ENCODE results near the gene TCHP.
A peak's percentile ranks its signal among the peaks of the same experiment; 100 is the strongest.
"Not testable (repeated sequence)": the region's sequence is repeated elsewhere in the genome, so short reads cannot be mapped to it uniquely, and the experiment has no call there.

The TCHP gene

DNA sequence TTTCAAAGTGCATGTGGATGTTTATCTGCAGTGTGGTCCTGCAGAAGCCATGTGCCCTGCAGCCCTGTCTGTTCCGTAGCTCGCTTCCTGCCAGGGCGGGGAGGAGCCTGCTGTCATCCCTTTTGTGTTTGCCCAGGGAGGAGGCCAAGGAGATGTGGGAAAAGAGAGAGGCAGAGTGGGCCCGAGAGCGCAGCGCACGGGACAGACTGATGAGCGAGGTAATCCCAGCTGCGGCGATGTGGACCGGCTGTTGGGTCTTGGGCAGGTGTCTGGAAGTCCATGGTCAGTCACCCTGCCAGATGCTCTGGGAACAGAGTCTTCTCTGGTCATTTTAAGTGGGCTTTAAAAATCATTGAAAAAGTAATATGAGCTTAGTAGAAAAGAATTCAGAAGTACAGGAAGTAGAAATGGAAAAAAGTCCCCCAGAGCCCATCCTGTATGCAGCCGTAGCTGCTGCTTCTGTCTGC, 12.8 kb downstream of the TCHP start:
- no peak for DNase-seq

- no peak for DNase-seq
Measured at GRCh38 chr12:109914461-109914860, 14.4 kb downstream of the TCHP start.

GRCh38 chr12:109915171-109916040, 15.3 kb downstream of the TCHP start:
- DNase-seq = no peak

DNA sequence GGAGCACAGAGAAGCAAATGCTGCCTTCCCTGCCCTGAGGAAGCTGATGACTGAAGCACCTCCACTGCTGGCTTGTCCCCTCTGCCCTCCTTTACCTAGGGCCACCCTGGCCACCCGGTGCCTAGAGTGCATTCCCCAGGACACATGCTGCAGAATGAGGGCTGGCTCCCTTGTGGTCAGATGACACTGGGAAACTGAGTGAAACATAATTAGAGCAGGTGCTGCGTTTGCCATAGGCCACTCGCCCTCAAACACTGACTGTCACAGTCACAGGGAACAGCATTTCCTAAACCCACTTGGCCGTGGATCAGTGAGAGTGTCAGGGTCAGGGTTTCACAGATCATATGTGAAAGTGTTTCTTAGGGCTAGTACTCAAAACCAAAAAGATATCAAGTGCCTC, 16.0 kb downstream of the TCHP start:
- DNase-seq = no peak

GRCh38 chr12:109919456-109919855, 19.4 kb downstream of the TCHP start:
- no peak for DNase-seq

GRCh38 chr12:109920261-109920780, 20.2 kb downstream of the TCHP start:
- DNase-seq = peak in 1 of 2 experiments; percentile 21

DNA sequence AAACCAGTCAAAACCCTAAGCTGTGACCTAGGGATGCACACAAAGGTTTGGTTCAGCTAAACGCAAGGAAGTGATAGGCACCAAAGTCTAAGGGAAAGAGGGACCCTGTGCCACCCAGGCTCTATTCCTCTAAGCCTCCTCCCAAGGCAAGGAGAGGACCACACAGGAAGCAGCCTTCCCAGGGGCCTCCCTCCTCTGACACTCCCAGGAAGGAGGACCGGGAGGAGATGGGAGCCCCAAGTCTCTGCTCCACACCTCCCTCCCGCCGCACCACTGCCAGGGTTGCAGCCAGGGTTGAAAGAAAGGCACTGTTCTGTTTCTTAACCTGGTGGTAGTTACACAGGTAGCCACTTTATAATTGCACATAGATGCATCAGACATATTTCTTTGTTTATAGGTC, 21.9 kb downstream of the TCHP start:
- no peak for DNase-seq

DNA sequence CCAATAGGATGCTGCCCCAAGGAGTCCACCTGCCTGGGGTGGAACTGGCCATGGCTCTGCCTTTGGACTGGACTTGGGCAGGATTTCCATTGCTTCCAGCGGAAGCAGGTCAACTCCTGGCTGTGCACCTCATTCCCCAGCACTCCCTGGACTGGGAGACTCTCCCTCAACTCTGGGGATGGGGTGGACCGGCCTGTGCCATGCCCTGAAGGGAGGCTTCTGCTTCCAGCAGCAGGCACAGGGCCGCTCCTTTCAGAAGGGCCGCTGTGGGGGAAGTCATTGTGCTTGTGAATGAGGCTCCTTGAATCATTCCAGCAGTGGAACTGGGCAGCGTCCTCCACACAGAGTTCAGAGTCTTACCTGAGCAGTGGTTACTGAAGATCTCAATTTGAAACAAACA, 23.0 kb downstream of the TCHP start:
- DNase-seq = no peak

DNA sequence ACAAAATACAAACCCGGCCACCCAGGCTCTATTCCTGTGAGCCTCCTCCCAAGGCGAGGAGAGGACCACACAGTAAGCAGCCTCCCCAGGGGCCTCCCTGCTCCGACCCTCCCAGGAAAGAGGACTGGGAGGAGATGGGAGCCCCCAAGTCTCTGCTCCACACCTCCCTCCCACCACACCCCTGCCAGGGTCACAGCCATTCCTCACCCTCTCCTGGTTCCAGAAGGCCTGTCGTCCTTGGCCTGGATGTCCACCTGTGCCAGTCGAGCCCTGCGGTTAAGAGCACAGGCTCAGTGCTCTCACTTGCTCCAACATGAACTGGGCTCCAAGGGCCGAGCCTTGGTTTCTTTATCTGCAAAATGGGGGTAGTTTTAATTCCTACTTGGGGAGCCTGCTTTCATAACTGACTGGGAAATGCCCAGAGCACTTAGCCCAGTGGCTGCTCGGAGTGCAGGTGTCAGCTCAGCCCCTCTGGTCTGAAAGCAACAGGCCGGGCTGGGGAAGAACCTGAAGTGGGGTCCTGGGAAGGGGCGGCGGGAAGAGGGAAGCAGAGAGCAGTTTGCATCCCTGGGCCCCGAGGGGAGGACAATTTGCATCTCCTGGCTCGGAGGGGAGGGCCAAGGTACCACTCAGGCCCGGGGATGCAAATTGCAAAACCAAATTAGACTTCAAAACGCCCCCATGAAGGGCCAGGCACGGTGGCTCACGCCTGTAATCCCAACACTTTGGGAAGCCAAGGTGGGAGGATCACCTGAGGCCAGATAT, 23.6 kb downstream of the TCHP start:
- DNase-seq = no peak

DNA sequence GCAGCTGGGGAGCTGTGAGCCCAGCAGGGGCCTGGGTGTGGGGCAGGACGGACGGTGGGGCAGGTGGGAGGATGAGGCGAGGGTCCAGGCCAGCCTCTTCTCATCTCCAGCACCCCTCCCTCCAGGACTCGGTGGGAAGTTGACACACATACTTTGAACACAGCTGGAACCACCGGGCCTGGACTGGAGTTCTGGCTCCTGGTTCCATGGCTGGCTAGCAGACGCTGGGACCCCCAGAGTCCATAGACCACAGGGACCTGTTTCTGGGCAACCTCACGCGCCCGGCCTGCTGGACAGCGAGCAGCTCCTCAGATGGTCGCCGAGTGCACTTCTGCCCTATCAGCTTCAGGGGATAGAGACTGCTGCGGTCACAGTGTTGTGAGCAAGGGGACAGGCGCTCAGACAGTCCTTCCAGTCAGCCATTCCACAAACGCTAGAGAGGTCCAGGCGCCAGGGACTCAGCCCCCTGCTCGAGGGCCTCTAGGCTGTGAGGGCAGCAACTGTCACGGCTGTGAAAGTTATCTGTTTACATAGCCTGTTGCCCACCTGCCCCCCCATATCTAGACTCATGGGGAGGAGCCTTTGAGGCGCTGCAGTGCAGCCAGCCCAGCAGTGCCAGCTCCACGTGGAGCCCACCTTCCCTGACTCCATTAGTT, 25.2 kb downstream of the TCHP start:
- no peak for DNase-seq

GRCh38 chr12:109926016-109926415, 25.9 kb downstream of the TCHP start:
- no peak for DNase-seq

DNA sequence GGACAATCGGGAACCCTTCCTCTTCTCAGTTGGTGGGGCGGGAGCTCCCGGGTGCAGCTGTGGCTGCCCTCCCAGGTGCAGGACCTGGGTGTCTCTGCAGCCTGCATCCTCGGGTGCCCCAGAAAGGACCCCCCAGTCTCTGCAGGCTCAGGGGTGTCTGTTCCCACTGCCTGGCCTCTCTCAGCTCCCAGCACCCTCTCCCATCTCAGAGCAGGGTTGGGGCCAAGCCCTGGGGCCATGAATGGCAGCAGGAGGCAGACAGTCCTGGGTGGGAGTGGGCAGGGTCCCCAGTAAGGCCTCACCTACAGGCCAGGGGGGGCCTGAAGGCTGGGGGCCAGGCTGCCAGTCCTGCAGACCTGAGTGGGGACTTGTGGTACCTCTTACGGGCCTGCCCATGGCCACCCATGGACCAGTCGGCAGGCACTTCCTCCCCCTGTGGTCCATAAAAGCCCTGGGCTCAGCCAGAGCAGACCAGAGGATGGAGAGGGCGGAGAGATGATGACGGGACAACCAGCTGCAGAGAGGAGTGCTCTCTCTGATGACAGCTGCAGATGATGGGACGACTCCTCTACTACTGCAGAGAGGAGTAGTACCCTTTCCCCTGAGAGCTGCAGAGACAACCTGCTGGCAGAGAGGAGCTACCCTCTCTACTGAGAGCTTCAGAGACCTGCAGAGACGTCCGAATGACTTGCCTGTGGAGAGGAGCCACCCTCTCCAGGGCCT, 26.6 kb downstream of the TCHP start:
- no peak for DNase-seq

GRCh38 chr12:109927622-109928021, 27.5 kb downstream of the TCHP start:
- peak; percentile 9 to 21 for DNase-seq

DNA sequence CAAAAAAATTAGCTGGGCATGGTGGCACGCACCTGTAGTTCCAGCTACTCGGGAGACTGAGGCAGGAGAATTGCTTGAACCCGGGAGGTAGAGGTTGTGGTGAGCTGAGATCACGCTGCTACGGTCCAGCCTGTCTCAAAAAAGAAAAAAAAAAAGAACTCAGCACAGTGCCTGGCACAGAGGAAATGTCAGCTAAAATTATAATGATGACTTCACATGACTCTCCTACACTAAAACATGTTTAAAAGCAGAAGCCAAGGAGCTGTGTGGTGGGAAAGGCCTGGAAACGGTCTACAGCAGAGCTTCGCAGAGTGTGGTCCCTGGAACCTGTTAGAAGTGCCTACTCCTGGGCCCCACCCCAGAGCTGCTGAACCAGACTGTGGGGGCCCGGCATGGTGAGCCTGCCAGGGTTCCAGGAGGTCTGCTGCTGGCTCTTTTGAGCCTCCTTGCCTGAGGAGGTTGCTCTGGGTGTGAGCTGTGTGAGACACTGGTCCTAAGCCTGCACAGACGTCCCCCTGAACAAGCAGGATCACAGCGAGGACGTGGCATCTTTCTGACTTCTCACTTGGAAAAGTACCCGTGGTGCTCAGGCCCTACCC, 28.1 kb downstream of the TCHP start:
- DNase-seq = no peak

GRCh38 chr12:109929326-109929725, 29.3 kb downstream of the TCHP start:
- not testable (repeated sequence) for DNase-seq

DNA sequence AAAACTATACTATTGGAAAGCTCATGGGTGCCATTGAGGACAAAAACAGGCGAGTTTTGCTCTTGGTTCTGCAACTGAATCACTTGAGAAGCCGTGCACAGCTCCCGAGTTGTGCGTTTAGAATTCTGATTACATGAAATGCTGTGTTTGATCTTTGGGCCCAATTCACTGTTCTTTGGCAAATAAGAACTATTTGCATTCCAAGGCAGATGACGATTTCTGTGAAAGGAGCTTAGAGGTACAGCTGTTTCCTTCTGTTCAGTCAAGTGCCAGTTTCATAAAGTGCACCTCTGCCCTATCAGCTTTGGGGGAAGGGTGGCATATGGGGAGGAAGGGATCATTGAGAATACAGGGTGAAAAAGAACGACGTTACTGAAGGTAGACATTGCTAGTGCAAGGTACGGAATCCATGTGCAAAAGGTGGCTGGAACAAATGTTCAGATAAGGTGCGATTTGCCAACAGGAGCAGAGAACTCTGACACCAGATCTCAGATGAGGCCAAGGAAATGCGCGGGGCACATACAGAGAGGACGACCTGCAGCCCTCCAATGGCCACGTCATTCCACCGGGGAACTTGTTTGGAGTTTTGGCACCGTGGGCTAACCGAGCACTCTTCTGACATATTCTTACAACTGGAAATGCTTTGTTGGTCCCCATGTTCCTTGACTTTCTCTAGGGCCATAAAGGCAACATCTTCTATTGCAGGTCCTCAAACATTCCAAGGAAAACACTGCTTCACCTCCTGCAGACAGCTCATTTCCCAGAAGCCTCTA, 30.1 kb downstream of the TCHP start:
- no peak for DNase-seq

- no peak for DNase-seq
Measured at GRCh38 chr12:109931143-109931542, 31.1 kb downstream of the TCHP start.

GRCh38 chr12:109932878-109933503, 32.9 kb downstream of the TCHP start:
- DNase-seq = no peak

- DNase-seq = peak in 1 of 2 experiments; percentile 27
Measured at GRCh38 chr12:109934026-109934425, 34.0 kb downstream of the TCHP start.

DNA sequence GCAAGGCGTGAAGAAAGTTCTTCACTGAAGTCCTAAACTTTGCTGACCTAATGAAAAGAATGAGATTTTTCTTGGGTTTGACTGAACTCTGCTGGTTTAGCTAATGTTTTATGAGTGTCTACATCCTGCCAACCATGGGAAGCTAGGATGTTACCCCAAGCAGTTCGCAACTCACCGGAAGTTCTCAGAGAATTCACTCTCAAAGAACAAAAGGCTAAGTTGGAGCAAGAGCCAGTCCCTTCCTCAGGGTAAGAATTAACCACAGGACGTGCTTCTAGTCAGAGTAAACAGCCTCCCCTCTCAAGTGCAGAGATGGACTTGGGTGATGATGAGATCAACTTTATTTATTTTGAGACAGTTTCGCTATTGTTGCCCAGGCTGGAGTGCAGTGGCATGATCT, 37.3 kb downstream of the TCHP start:
- no peak for DNase-seq

DNA sequence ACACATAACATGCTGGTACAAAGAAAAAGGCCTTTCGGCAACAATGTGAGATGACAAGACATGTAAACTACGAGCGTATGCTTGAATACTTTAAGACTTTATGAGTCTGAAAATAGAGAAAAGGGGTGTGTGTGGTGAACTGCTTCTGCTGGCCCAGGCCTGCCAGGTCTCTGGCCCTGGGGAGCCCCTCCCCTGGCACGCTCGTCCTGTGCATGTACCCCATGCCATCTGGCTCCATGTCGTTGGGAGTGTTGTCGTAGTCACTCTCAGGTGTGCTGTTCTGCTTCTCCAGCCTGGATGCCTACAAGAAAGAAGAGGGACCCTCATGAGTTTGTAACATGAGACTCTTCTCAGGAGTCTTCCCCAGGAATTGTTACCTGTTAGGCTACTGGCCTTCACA, 38.9 kb downstream of the TCHP start:
- DNase-seq = no peak
